ENCODE measurements around the gene S100A6. TPM values are rescaled to one million over a fixed set of nuclear protein-coding genes. Genes with fewer than 3 reads are reported as not detected.

S100A6 gene
- total and polyA plus RNA-seq, 4 donors: 165 to 10,136 (median 2,002) TPM

- 20 to 23% methylated on average over 34 of the region's 34 CpGs for WGBS, 2 donors
These were observed 2.8 kb downstream of the S100A6 start for GRCh38 chr1:153532769-153533599.

GRCh38 chr1:153532181-153532580, 3.6 kb downstream of the S100A6 start:
- DNase-seq: no peak
- no peak overlapping the region for H3K4me3 ChIP-seq
- no peaks in the 10 kb centered on the region for H3K9me3 ChIP-seq (ENCODE audit: control insufficient read depth in 4 of 4, insufficient read depth in 3 of 4, low read length in 3 of 4)
- 79 to 89% methylated on average over 2 of the region's 2 CpGs for WGBS, 2 donors
- H3K4me1 ChIP-seq (ENCODE audit: control insufficient read depth in 5 of 5, insufficient read depth in 5 of 5, low read length in 5 of 5): peaks cover 0 to 32% (median 16%) of the 10 kb centered on the region in 5 donors
- no peak for TF ChIP-seq CTCF (IDR thresholded peaks at IDR 0.05; ENCODE audit: control extremely low read depth, extremely low read depth)
- H3K27me3 ChIP-seq (ENCODE audit: control insufficient read depth in 3 of 3, insufficient read depth in 3 of 3, low read length in 2 of 3): no peaks in the 10 kb centered on the region
- H3K27ac ChIP-seq (ENCODE audit: low read depth in 1 of 2, low read length in 1 of 2): no peak overlapping the region
- H3K9ac ChIP-seq (ENCODE audit: insufficient read depth in 1 of 2, low read length in 2 of 2): no peak overlapping the region
- ATAC-seq (ENCODE audit: insufficient read depth, low FRiP score): no peak
- H3K36me3 ChIP-seq (ENCODE audit: control insufficient read depth in 4 of 4, insufficient read depth in 4 of 4, low read length in 4 of 4): peaks cover 0 to 3% (median 0%) of the 10 kb centered on the region in 4 donors

More at GRCh38 chr1:153532769-153533599, 2.8 kb downstream of the S100A6 start:
- DNase-seq: peak; percentile 86 to 89 (median 87)
- peak; percentile 36 for ATAC-seq (ENCODE audit: insufficient read depth, low FRiP score)
- no peaks in the 10 kb centered on the region for H3K9me3 ChIP-seq (ENCODE audit: control insufficient read depth in 4 of 4, insufficient read depth in 3 of 4, low read length in 3 of 4)
- H3K27ac ChIP-seq (ENCODE audit: low read depth in 1 of 2, low read length in 1 of 2): peak overlapping the region; percentile 2 to 99
- TF ChIP-seq CTCF (IDR thresholded peaks at IDR 0.05; ENCODE audit: control extremely low read depth, extremely low read depth): peak; percentile 92
- H3K4me1 ChIP-seq (ENCODE audit: control insufficient read depth in 5 of 5, insufficient read depth in 5 of 5, low read length in 5 of 5): peaks cover 0 to 32% (median 16%) of the 10 kb centered on the region in 5 donors
- no peaks in the 10 kb centered on the region for H3K27me3 ChIP-seq (ENCODE audit: control insufficient read depth in 3 of 3, insufficient read depth in 3 of 3, low read length in 2 of 3)
- H3K36me3 ChIP-seq (ENCODE audit: control insufficient read depth in 4 of 4, insufficient read depth in 4 of 4, low read length in 4 of 4): peaks cover 0 to 3% (median 0%) of the 10 kb centered on the region in 4 donors
- no peak overlapping the region for H3K4me3 ChIP-seq
- H3K9ac ChIP-seq (ENCODE audit: insufficient read depth in 1 of 2, low read length in 2 of 2): no peak overlapping the region

GRCh38 chr1:153531638-153532037, 4.2 kb downstream of the S100A6 start:
- no peak for ATAC-seq (ENCODE audit: insufficient read depth, low FRiP score)
- H3K27ac ChIP-seq (ENCODE audit: low read depth in 1 of 2, low read length in 1 of 2): peak overlapping the region in 1 of 2 donors; percentile 46
- no peak for DNase-seq
- H3K4me1 ChIP-seq (ENCODE audit: control insufficient read depth in 5 of 5, insufficient read depth in 5 of 5, low read length in 5 of 5): peaks cover under 1 to 28% (median 14%) of the 10 kb centered on the region in 5 donors
- TF ChIP-seq CTCF (IDR thresholded peaks at IDR 0.05; ENCODE audit: control extremely low read depth, extremely low read depth): no peak
- H3K27me3 ChIP-seq (ENCODE audit: control insufficient read depth in 3 of 3, insufficient read depth in 3 of 3, low read length in 2 of 3): no peaks in the 10 kb centered on the region
- no peaks in the 10 kb centered on the region for H3K9me3 ChIP-seq (ENCODE audit: control insufficient read depth in 4 of 4, insufficient read depth in 3 of 4, low read length in 3 of 4)
- H3K9ac ChIP-seq (ENCODE audit: insufficient read depth in 1 of 2, low read length in 2 of 2): no peak overlapping the region
- peaks cover 0 to 3% (median 0%) of the 10 kb centered on the region in 4 donors for H3K36me3 ChIP-seq (ENCODE audit: control insufficient read depth in 4 of 4, insufficient read depth in 4 of 4, low read length in 4 of 4)
- 91 to 96% methylated on average over 3 of the region's 3 CpGs for WGBS, 2 donors
- no peak overlapping the region for H3K4me3 ChIP-seq
